IMR-90 (cell line): ENCODE data around the gene CFAP161. TPM values are rescaled to one million over a fixed set of nuclear protein-coding genes. Genes with fewer than 3 reads are reported as not detected.
A peak's percentile ranks its signal among the peaks of the same experiment; 100 is the strongest.

Experiments
- ATAC-seq: fragments of 200-7000 bp; cut with Tn5 transposase; 2 replicates; pipeline ENCODE4 v1.9.1; 2020; ENCODE audit warnings: low read depth, mild to moderate bottlenecking, moderate library complexity
- BruUV-seq: library from RNA; stranded (reverse); fragments of 400-500 nt; replicated peaks from 2 replicates; lab custom pipeline; 2021; lab: Mats Ljungman, UMichigan
- CTCF ChIA-PET: fragments of 300-600 bp; formaldehyde crosslinking; extraction: SDS; loops from one replicate; lab custom pipeline; 2021; ENCODE audit warnings: antibody characterized with exemption; lab: Yijun Ruan, JAX
- POLR2A ChIA-PET: fragments of 300-600 bp; sonication (Branson Sonifier 250); formaldehyde crosslinking; loops from one replicate; lab custom pipeline; 2022; ENCODE audit warnings: antibody characterized with exemption; ENCODE audit not compliant: unreplicated experiment; lab: Charles Lee
- DNase-seq: peaks from one replicate; pipeline ENCODE4 v3.0.0; 2013
- H2AFZ ChIP-seq: replicated peaks from 2 replicates; pipeline ENCODE3; 2013; ENCODE audit warnings: low read length, mild to moderate bottlenecking; ENCODE audit not compliant: poor library complexity
- H2AK5ac ChIP-seq: 2 replicates; pipeline ENCODE4 v1.6.1; 2013; ENCODE audit warnings: low read depth, low read length, inconsistent platforms
- H2AK9ac ChIP-seq: replicated peaks from 2 replicates; pipeline ENCODE3; 2013; ENCODE audit warnings: mild to moderate bottlenecking, low read depth, low read length, moderate library complexity; ENCODE audit not compliant: poor library complexity
- H2BK120ac ChIP-seq: 2 replicates; pipeline ENCODE4 v1.6.1; 2013; ENCODE audit warnings: low read depth, low read length, inconsistent platforms
- H2BK15ac ChIP-seq: 3 replicates; pipeline ENCODE4 v1.6.1; 2013; ENCODE audit warnings: low read depth, low read length, inconsistent platforms
- H2BK20ac ChIP-seq: 2 replicates; pipeline ENCODE4 v1.6.1; 2013; ENCODE audit warnings: low read depth, mild to moderate bottlenecking, inconsistent platforms, low read length, moderate library complexity
- H2BK5ac ChIP-seq: 2 replicates; pipeline ENCODE4 v1.6.1; 2013; ENCODE audit warnings: mild to moderate bottlenecking, low read depth, low read length, inconsistent platforms; ENCODE audit not compliant: poor library complexity, severe bottlenecking
- H3K14ac ChIP-seq: replicated peaks from 2 replicates; pipeline ENCODE4 v1.6.1; 2013; ENCODE audit warnings: low read depth, low read length, inconsistent platforms
- H3K18ac ChIP-seq: 2 replicates; pipeline ENCODE4 v1.6.1; 2013; ENCODE audit warnings: low read depth, low read length, control low read depth
- H3K23ac ChIP-seq: 2 replicates; pipeline ENCODE4 v1.6.1; 2013; ENCODE audit warnings: low read depth, low read length, inconsistent platforms
- H3K27ac ChIP-seq: 2 replicates; pipeline ENCODE4 v1.5.1; 2013; ENCODE audit warnings: mild to moderate bottlenecking, control low read depth, low read length; ENCODE audit not compliant: insufficient read depth
- H3K27me3 ChIP-seq: 2 replicates; pipeline ENCODE4 v1.6.1; 2013; ENCODE audit warnings: low read length; ENCODE audit not compliant: control insufficient read depth, insufficient read depth
- H3K36me3 ChIP-seq: 2 replicates; pipeline ENCODE4 v1.6.1; 2013; ENCODE audit warnings: low read length, mixed read lengths; ENCODE audit not compliant: control insufficient read depth, insufficient read depth
- H3K4ac ChIP-seq: 2 replicates; pipeline ENCODE4 v1.6.1; 2013; ENCODE audit warnings: low read depth, low read length, inconsistent platforms
- H3K4me1 ChIP-seq: 2 replicates; pipeline ENCODE4 v1.6.1; 2013; ENCODE audit warnings: low read length, mixed read lengths; ENCODE audit not compliant: control insufficient read depth, insufficient read depth
- H3K4me2 ChIP-seq: 2 replicates; pipeline ENCODE4 v1.6.1; 2013; ENCODE audit warnings: low read depth, mild to moderate bottlenecking, control low read depth, low read length, moderate library complexity
- H3K4me3 ChIP-seq: 2 replicates; pipeline ENCODE4 v1.5.1; 2013; ENCODE audit warnings: low read depth, mild to moderate bottlenecking, control low read depth, low read length, moderate library complexity; ENCODE audit not compliant: insufficient read depth
- H3K56ac ChIP-seq: 2 replicates; pipeline ENCODE4 v1.6.1; 2013; ENCODE audit warnings: low read length, inconsistent platforms; ENCODE audit not compliant: insufficient read depth; ENCODE audit errors: extremely low read depth
- H3K79me1 ChIP-seq, 2 experiments: 2 replicates each; pipeline ENCODE4 v1.6.1; 2013; ENCODE audit warnings: low read length in 2 of 2, inconsistent platforms in 1 of 2, low read depth in 1 of 2
- H3K9ac ChIP-seq: 2 replicates; pipeline ENCODE4 v1.6.1; 2013; ENCODE audit warnings: low read depth, low read length, control low read depth
- H3K9me1 ChIP-seq: 2 replicates; pipeline ENCODE4 v1.6.1; 2013; ENCODE audit warnings: low read length, inconsistent platforms; ENCODE audit not compliant: insufficient read depth
- H3K9me3 ChIP-seq: 2 replicates; pipeline ENCODE4 v1.6.1; 2013; ENCODE audit warnings: low read length; ENCODE audit not compliant: control insufficient read depth, insufficient read depth
- H4K20me1 ChIP-seq: 2 replicates; pipeline ENCODE4 v1.6.1; 2013; ENCODE audit warnings: low read length, inconsistent platforms; ENCODE audit not compliant: insufficient read depth
- H4K5ac ChIP-seq: 2 replicates; pipeline ENCODE4 v1.6.1; 2013; ENCODE audit warnings: mild to moderate bottlenecking, low read depth, low read length, control low read depth
- H4K8ac ChIP-seq, 2 experiments: 2 replicates each; pipeline ENCODE4 v1.6.1; 2013; ENCODE audit warnings: low read depth in 2 of 2, low read length in 2 of 2, control low read depth in 1 of 2, inconsistent platforms in 1 of 2
- H4K91ac ChIP-seq: 2 replicates; pipeline ENCODE4 v1.6.1; 2013; ENCODE audit warnings: low read depth, low read length, inconsistent platforms; ENCODE audit not compliant: insufficient read depth
- CEBPB ChIP-seq: IDR thresholded peaks from 2 replicates; pipeline ENCODE4 v1.6.1; 2012; ENCODE audit warnings: low read depth, low read length, improper control_type of control experiment
- CTCF ChIP-seq: conservative IDR thresholded peaks from 2 replicates; pipeline ENCODE4 v1.5.1; 2012; ENCODE audit warnings: mild to moderate bottlenecking, low read depth, low read length, improper control_type of control experiment
- WGBS, 2 experiments: methylation state at CpG; one replicate each; pipeline versions ENCODE4 v1.1.5 to v1.1.7; 2013; ENCODE audit warnings: missing lambda C conversion rate in 2 of 2; ENCODE audit not compliant: insufficient read length in 1 of 2; ENCODE audit errors: extremely low coverage in 2 of 2; 5-methylcytosine and 5-hydroxymethylcytosine counted together
- dilution Hi-C: fragments of 300-500 bp; cut with HindIII; formaldehyde crosslinking; loops from one replicate; pipeline ENCODE4 v1.14.3; 2018; ENCODE audit warnings: low sequenced_read_pairs; ENCODE audit not compliant: unreplicated experiment
- in situ Hi-C: fragments of 300-500 bp; cut with MboI; formaldehyde crosslinking; loops from 3 replicates; pipeline ENCODE4 v1.14.3; 2019; ENCODE audit warnings: low sequenced_read_pairs, inconsistent platforms, mixed read lengths
- intact Hi-C: fragments of 100-400 bp; cut with micrococcal nuclease; formaldehyde crosslinking; loops from 2 replicates; pipeline ENCODE4 v1.10.0; 2022
- polyA plus RNA-seq, 3 experiments: library from polyadenylated mRNA; depleted of rRNA; stranded (reverse); fragments of >200 nt; gene quantifications; 2 replicates each; pipeline ENCODE4 v1.2.3, GENCODE V29; 2012; ENCODE audit warnings: low replicate concordance in 1 of 3
- total RNA-seq: library from RNA; depleted of rRNA; stranded (reverse); fragments of >200 nt; gene quantifications from 2 replicates; pipeline ENCODE4 v1.2.3, GENCODE V29; 2012

CFAP161 gene
- total and polyA plus RNA-seq, 2 of the 4 experiments (the other 2 are of a cell fraction) = not detected

- ChIA-PET CTCF (interaction anchor here (2.0 kb wide), 1 partner anchor 10 kb away, joined by 6 read pairs; no protein-coding TSS in a partner anchor), POLR2A (no interaction called here)
- intact Hi-C loops (no loop called here), dilution Hi-C loops (no loop called here), in situ Hi-C loops (no loop called here)
- H3K4me1 ChIP-seq = peaks cover 7% of the 10 kb centered on the region
- H4K91ac ChIP-seq = peak overlapping the region; percentile 17
- no peak overlapping the region for H3K9ac ChIP-seq
- no peak overlapping the region for H3K56ac ChIP-seq
- H3K18ac ChIP-seq = peak overlapping the region; percentile 50
- no peak overlapping the region for H2BK5ac ChIP-seq
- no peak overlapping the region for H3K27ac ChIP-seq
- peak overlapping the region; percentile 4; the same call in 1 of the 2 replicates for H2BK120ac ChIP-seq
- H4K5ac ChIP-seq = peak overlapping the region; percentile 31; the same call in 1 of the 2 replicates
- H3K36me3 ChIP-seq = no peaks in the 10 kb centered on the region
- H3K9me3 ChIP-seq = no peaks in the 10 kb centered on the region
- no peak overlapping the region for H2AFZ ChIP-seq
- H3K4me3 ChIP-seq = no peak overlapping the region
- H3K79me1 ChIP-seq = no peaks in the 10 kb centered on the region
- 0 out of 2 replicates have a peak, but pooled peaks cover 4% of the 10 kb centered on the region for H3K9me1 ChIP-seq
- no peaks in the 10 kb centered on the region for H4K20me1 ChIP-seq
- H3K27me3 ChIP-seq = no peaks in the 10 kb centered on the region
- no peak overlapping the region for H4K8ac ChIP-seq
- no peak overlapping the region for H3K4ac ChIP-seq
- H3K23ac ChIP-seq = no peak overlapping the region
- BruUV-seq = no TSS peak
- no CpG with 5 or more reads among the region's 1 CpG for WGBS, 2 experiments
- peak; percentile 17; the same call in 1 of the 2 replicates for ATAC-seq
- H3K4me2 ChIP-seq = no peak overlapping the region
- H2AK5ac ChIP-seq = 0 out of 2 replicates have a peak overlapping the region, but pooled peaks have one; percentile 7
- DNase-seq = no peak
- no peak overlapping the region for H3K14ac ChIP-seq
- H2BK20ac ChIP-seq = peak overlapping the region; percentile 49
- TF ChIP-seq CTCF = 0 out of 2 replicates have a peak, but pooled peaks have one; percentile 7
- TF ChIP-seq CEBPB = no peak
- no peak overlapping the region for H2AK9ac ChIP-seq
- H2BK15ac ChIP-seq = peak overlapping the region; percentile 61; the same call in 1 of the 3 replicates
These were observed 40.8 kb downstream of the CFAP161 start for GRCh38 chr15:81174792-81175327.
